Panc1 (cell line): ENCODE results near the gene MRPS23.

Experiments
- CTCF ChIP-seq: fragments of 450-650 bp; IDR thresholded peaks from 2 replicates; pipeline ENCODE4 v1.5.1; 2017; ENCODE audit warnings: mild to moderate bottlenecking
- POLR2AphosphoS5 ChIP-seq: IDR thresholded peaks from 2 replicates; pipeline ENCODE4 v1.6.1; 2012; ENCODE audit warnings: mild to moderate bottlenecking, low read depth, low read length, moderate library complexity
- SIN3A ChIP-seq: IDR thresholded peaks from 2 replicates; pipeline ENCODE4 v1.6.1; 2012; ENCODE audit warnings: low read depth, mild to moderate bottlenecking, low read length, moderate library complexity, borderline replicate concordance; ENCODE audit not compliant: insufficient read depth

- no peak for TF ChIP-seq CTCF
- TF ChIP-seq POLR2AphosphoS5 = no peak
- TF ChIP-seq SIN3A = no peak
Observed at GRCh38 chr17:57849163-57849873, 526 bp downstream of the MRPS23 start.
